ENCODE measurements around the gene FAM20B.

Gene FAM20B

DNA sequence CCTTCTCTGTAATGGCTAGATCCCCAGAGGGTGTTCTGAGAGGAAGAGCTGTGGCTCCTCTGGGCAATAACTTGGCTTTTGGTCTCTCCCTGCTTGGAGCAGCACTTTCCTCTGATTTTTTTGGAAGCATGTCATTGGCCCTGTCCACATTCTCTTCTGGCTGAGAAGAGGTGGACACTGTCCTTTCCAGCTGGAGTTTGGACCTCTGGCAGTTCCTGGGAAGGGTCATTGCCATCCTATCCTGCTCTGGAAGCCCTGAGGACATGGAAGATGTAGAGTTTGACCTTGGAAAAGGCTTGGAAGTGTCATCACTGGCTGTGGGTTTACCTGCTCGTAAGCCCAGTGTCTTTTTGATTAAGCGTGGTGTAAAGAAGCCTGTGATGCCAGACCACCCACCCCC is 83.0 kb downstream of the FAM20B start:
- H4K8ac ChIP-seq (ENCODE audit: low read depth, low read length) = no peak overlapping the region
- H3K27me3 ChIP-seq (ENCODE audit: insufficient read depth, low read length) = no peaks in the 10 kb centered on the region
- no peak for DNase-seq
- no peak overlapping the region for H3K4me2 ChIP-seq (ENCODE audit: low read length)
- no peak overlapping the region for H3K4ac ChIP-seq (ENCODE audit: low read depth, low read length)
- H3K18ac ChIP-seq (ENCODE audit: low read length) = no peak overlapping the region
- no peak overlapping the region for H4K91ac ChIP-seq (ENCODE audit: low read depth, low read length)
- no CpG with 5 or more reads among the region's 2 CpGs for WGBS (ENCODE audit: extremely low coverage, insufficient coverage, insufficient read length)
- H2BK120ac ChIP-seq (ENCODE audit: insufficient read depth, low read length, poor library complexity) = no peak overlapping the region
- H3K9me3 ChIP-seq (ENCODE audit: insufficient read depth, low read depth, low read length) = no peaks in the 10 kb centered on the region
- H3K27ac ChIP-seq (ENCODE audit: low read depth, low read length) = no peak overlapping the region
- H3K36me3 ChIP-seq (ENCODE audit: control insufficient read depth in 1 of 2, insufficient read depth in 2 of 2, low read length in 2 of 2) = peaks cover 36 to 46% of the 10 kb centered on the region in 2 experiments
- H3K4me1 ChIP-seq (ENCODE audit: control insufficient read depth in 1 of 2, insufficient read depth in 2 of 2, low read length in 2 of 2) = no peaks in the 10 kb centered on the region
- no peak overlapping the region for H4K12ac ChIP-seq (ENCODE audit: low read depth, low read length)
- H3K14ac ChIP-seq (ENCODE audit: low read length) = no peak overlapping the region
- no peak overlapping the region for H3K4me3 ChIP-seq (ENCODE audit: low read depth, low read length)
- no peaks in the 10 kb centered on the region for H3K79me1 ChIP-seq (ENCODE audit: low read length)
- H3K79me2 ChIP-seq (ENCODE audit: control insufficient read depth, insufficient read depth, low read length, poor library complexity) = no peaks in the 10 kb centered on the region
- no peak overlapping the region for H2BK5ac ChIP-seq (ENCODE audit: low read depth, low read length, poor library complexity)
- no peak overlapping the region for H2BK12ac ChIP-seq (ENCODE audit: low read length)
- H3K9ac ChIP-seq (ENCODE audit: low read length) = no peak overlapping the region
- H2AFZ ChIP-seq (ENCODE audit: insufficient read depth, low read length, poor library complexity) = no peak overlapping the region
- no peak overlapping the region for H3K23ac ChIP-seq (ENCODE audit: low read length)
- H2AK5ac ChIP-seq (ENCODE audit: low read length) = no peak overlapping the region

DNA sequence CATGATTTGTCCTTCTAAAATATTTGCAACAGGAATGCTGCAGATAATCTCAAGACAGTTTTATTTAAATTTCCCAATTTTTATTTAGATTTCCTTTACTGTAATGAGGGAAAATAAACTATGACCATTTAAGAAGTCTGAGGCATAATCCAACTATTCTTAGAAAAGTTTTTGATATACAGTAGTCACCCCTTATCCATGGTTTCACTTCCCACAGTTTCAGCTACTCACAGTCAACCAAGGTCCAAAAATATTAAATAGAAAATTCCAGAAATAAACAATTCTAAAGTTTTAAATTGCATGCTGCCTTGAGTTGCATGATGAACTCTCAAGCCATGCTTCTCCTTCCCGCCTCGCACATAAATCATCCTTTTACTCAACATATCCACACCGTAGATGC is 89.5 kb downstream of the FAM20B start:
- no peak overlapping the region for H2BK12ac ChIP-seq (ENCODE audit: low read length)
- no peak overlapping the region for H3K4me3 ChIP-seq (ENCODE audit: low read depth, low read length)
- no peaks in the 10 kb centered on the region for H3K79me1 ChIP-seq (ENCODE audit: low read length)
- no peak overlapping the region for H2AFZ ChIP-seq (ENCODE audit: insufficient read depth, low read length, poor library complexity)
- no peak overlapping the region for H2AK5ac ChIP-seq (ENCODE audit: low read length)
- H3K4me1 ChIP-seq (ENCODE audit: control insufficient read depth in 1 of 2, insufficient read depth in 2 of 2, low read length in 2 of 2) = no peaks in the 10 kb centered on the region
- H3K23ac ChIP-seq (ENCODE audit: low read length) = no peak overlapping the region
- WGBS (ENCODE audit: extremely low coverage, insufficient coverage, insufficient read length) = 100% methylated on average over 3 of the region's 3 CpGs
- no peak overlapping the region for H3K14ac ChIP-seq (ENCODE audit: low read length)
- H2BK5ac ChIP-seq (ENCODE audit: low read depth, low read length, poor library complexity) = no peak overlapping the region
- H4K12ac ChIP-seq (ENCODE audit: low read depth, low read length) = no peak overlapping the region
- no peak overlapping the region for H3K27ac ChIP-seq (ENCODE audit: low read depth, low read length)
- H3K9me3 ChIP-seq (ENCODE audit: insufficient read depth, low read depth, low read length) = no peaks in the 10 kb centered on the region
- no peak overlapping the region for H3K18ac ChIP-seq (ENCODE audit: low read length)
- no peak for DNase-seq
- H3K79me2 ChIP-seq (ENCODE audit: control insufficient read depth, insufficient read depth, low read length, poor library complexity) = no peaks in the 10 kb centered on the region
- H2BK120ac ChIP-seq (ENCODE audit: insufficient read depth, low read length, poor library complexity) = no peak overlapping the region
- H3K36me3 ChIP-seq (ENCODE audit: control insufficient read depth in 1 of 2, insufficient read depth in 2 of 2, low read length in 2 of 2) = peaks cover 28 to 32% of the 10 kb centered on the region in 2 experiments
- no peak overlapping the region for H3K4ac ChIP-seq (ENCODE audit: low read depth, low read length)
- no peak overlapping the region for H4K91ac ChIP-seq (ENCODE audit: low read depth, low read length)
- no peak overlapping the region for H3K9ac ChIP-seq (ENCODE audit: low read length)
- no peaks in the 10 kb centered on the region for H3K27me3 ChIP-seq (ENCODE audit: insufficient read depth, low read length)
- no peak overlapping the region for H3K4me2 ChIP-seq (ENCODE audit: low read length)
- no peak overlapping the region for H4K8ac ChIP-seq (ENCODE audit: low read depth, low read length)

DNA sequence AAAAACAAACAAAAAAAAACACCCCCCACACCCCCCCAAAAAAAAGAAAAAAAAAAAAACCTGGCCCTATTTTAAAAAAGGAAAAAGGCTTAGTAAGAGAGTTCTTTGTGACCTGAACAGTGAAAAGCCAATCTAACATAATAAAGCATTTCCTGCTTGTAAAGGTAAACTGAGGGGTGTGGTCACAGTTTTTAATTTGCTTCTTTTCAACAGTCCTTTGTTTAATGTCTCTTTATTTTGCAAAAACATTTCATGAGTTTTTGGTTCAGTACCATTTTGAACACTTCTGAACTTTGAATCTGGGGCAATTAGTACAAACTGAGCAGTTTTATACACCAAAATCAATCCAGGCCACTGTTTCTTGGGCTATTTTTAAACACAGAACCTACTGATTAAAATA is 93.8 kb downstream of the FAM20B start:
- DNase-seq = no peak
- Histone ChIP-seq H3K4ac (ENCODE audit: low read depth, low read length) (no peak overlapping the region), H3K14ac (ENCODE audit: low read length) (no peak overlapping the region), H3K9ac (ENCODE audit: low read length) (no peak overlapping the region), H3K4me1 (ENCODE audit: control insufficient read depth in 1 of 2, insufficient read depth in 2 of 2, low read length in 2 of 2) (no peaks in the 10 kb centered on the region), H3K27me3 (ENCODE audit: insufficient read depth, low read length) (no peaks in the 10 kb centered on the region), H3K4me3 (ENCODE audit: low read depth, low read length) (no peak overlapping the region), H2AK5ac (ENCODE audit: low read length) (no peak overlapping the region), H4K12ac (ENCODE audit: low read depth, low read length) (no peak overlapping the region), H3K4me2 (ENCODE audit: low read length) (no peak overlapping the region), H4K91ac (ENCODE audit: low read depth, low read length) (no peak overlapping the region), H3K79me1 (ENCODE audit: low read length) (no peaks in the 10 kb centered on the region), H3K9me3 (ENCODE audit: insufficient read depth, low read depth, low read length) (no peaks in the 10 kb centered on the region), H3K79me2 (ENCODE audit: control insufficient read depth, insufficient read depth, low read length, poor library complexity) (no peaks in the 10 kb centered on the region), H3K23ac (ENCODE audit: low read length) (no peak overlapping the region), H4K8ac (ENCODE audit: low read depth, low read length) (no peak overlapping the region), H2AFZ (ENCODE audit: insufficient read depth, low read length, poor library complexity) (no peak overlapping the region), H2BK120ac (ENCODE audit: insufficient read depth, low read length, poor library complexity) (no peak overlapping the region), H2BK5ac (ENCODE audit: low read depth, low read length, poor library complexity) (no peak overlapping the region), H3K36me3 (ENCODE audit: control insufficient read depth in 1 of 2, insufficient read depth in 2 of 2, low read length in 2 of 2) (peaks cover 15 to 17% of the 10 kb centered on the region in 2 experiments), H3K18ac (ENCODE audit: low read length) (no peak overlapping the region), H2BK12ac (ENCODE audit: low read length) (no peak overlapping the region), H3K27ac (ENCODE audit: low read depth, low read length) (no peak overlapping the region)

DNA sequence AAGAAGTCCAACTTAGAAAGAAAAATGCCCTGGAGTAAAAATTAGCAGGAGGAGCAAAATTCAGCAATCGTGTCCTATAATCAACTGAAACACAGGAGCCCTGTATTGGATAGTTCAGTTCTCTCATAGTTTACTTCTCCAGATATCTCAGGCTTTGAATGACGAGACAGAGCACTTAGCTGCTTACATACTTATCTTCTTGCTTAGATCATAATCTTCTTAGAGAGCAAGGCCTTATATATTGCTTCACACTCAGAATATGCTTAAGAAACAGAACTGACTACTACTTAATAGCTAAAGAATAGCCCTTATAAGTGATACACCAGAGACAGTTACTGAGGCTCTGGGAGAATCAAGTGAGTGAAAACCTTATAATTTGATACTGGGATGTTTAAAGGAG is 95.0 kb downstream of the FAM20B start:
- no peak overlapping the region for H4K8ac ChIP-seq (ENCODE audit: low read depth, low read length)
- WGBS (ENCODE audit: extremely low coverage, insufficient coverage, insufficient read length) = no CpG with 5 or more reads among the region's 2 CpGs
- H3K9me3 ChIP-seq (ENCODE audit: insufficient read depth, low read depth, low read length) = no peaks in the 10 kb centered on the region
- H3K23ac ChIP-seq (ENCODE audit: low read length) = no peak overlapping the region
- H3K79me1 ChIP-seq (ENCODE audit: low read length) = no peaks in the 10 kb centered on the region
- no peaks in the 10 kb centered on the region for H3K4me1 ChIP-seq (ENCODE audit: control insufficient read depth in 1 of 2, insufficient read depth in 2 of 2, low read length in 2 of 2)
- H2AFZ ChIP-seq (ENCODE audit: insufficient read depth, low read length, poor library complexity) = no peak overlapping the region
- no peak overlapping the region for H3K4ac ChIP-seq (ENCODE audit: low read depth, low read length)
- no peak overlapping the region for H2AK5ac ChIP-seq (ENCODE audit: low read length)
- H3K4me3 ChIP-seq (ENCODE audit: low read depth, low read length) = no peak overlapping the region
- H3K27ac ChIP-seq (ENCODE audit: low read depth, low read length) = no peak overlapping the region
- H3K27me3 ChIP-seq (ENCODE audit: insufficient read depth, low read length) = no peaks in the 10 kb centered on the region
- H3K18ac ChIP-seq (ENCODE audit: low read length) = no peak overlapping the region
- no peak overlapping the region for H4K12ac ChIP-seq (ENCODE audit: low read depth, low read length)
- no peak overlapping the region for H3K9ac ChIP-seq (ENCODE audit: low read length)
- H3K36me3 ChIP-seq (ENCODE audit: control insufficient read depth in 1 of 2, insufficient read depth in 2 of 2, low read length in 2 of 2) = peaks cover 15 to 17% of the 10 kb centered on the region in 2 experiments
- no peak overlapping the region for H4K91ac ChIP-seq (ENCODE audit: low read depth, low read length)
- peak in 1 of 2 donors; percentile 68 for DNase-seq
- no peak overlapping the region for H3K4me2 ChIP-seq (ENCODE audit: low read length)
- no peak overlapping the region for H2BK5ac ChIP-seq (ENCODE audit: low read depth, low read length, poor library complexity)
- no peak overlapping the region for H2BK120ac ChIP-seq (ENCODE audit: insufficient read depth, low read length, poor library complexity)
- H3K79me2 ChIP-seq (ENCODE audit: control insufficient read depth, insufficient read depth, low read length, poor library complexity) = no peaks in the 10 kb centered on the region
- H3K14ac ChIP-seq (ENCODE audit: low read length) = no peak overlapping the region
- no peak overlapping the region for H2BK12ac ChIP-seq (ENCODE audit: low read length)

Data from trophoblast cell (in vitro differentiated cells and primary cell).